Chondrocyte (in vitro differentiated cells): ENCODE results near the gene CDK6. TPM values are rescaled to one million over a fixed set of nuclear protein-coding genes. Genes with fewer than 3 reads are reported as not detected.

Experiments
- DNase-seq: peaks from one replicate; pipeline ENCODE4 v3.0.0; 2021; ENCODE audit warnings: mixed read lengths, low spot score
- H3K27ac Mint-ChIP-seq: one replicate; pipeline ENCODE4 v1.8.0; 2021; ENCODE audit warnings: mild to moderate bottlenecking, moderate library complexity, mixed read lengths; ENCODE audit not compliant: unreplicated experiment
- H3K27me3 Mint-ChIP-seq: 2 replicates; pipeline ENCODE4 v1.8.0; 2021; ENCODE audit warnings: low read depth, mixed read lengths
- H3K36me3 Mint-ChIP-seq: 2 replicates; pipeline ENCODE4 v1.8.0; 2021; ENCODE audit warnings: low read depth, mixed read lengths
- H3K4me1 Mint-ChIP-seq: 2 replicates; pipeline ENCODE4 v1.8.0; 2021; ENCODE audit warnings: low read depth, mild to moderate bottlenecking, mixed read lengths
- H3K4me3 Mint-ChIP-seq: one replicate; pipeline ENCODE4 v1.8.0; 2021; ENCODE audit warnings: mild to moderate bottlenecking, moderate library complexity, mixed read lengths; ENCODE audit not compliant: unreplicated experiment
- H3K9me3 Mint-ChIP-seq: 2 replicates; pipeline ENCODE4 v1.8.0; 2021; ENCODE audit warnings: low read depth, mixed read lengths
- total RNA-seq: library from RNA; stranded (reverse); gene quantifications from 3 replicates; pipeline ENCODE4 v1.2.1, GENCODE V29; 2021
- TF ChIP-seq, protein P1 (sequence below): fragments of 200-600 bp; sonication (generic); IDR thresholded peaks from 2 replicates; pipeline ENCODE4 v1.5.0; 2021; ENCODE audit warnings: antibody characterized with exemption, mild to moderate bottlenecking, moderate library complexity

CDK6 gene
- total RNA-seq, 1 donor from 2014 or later = 162 TPM

DNA sequence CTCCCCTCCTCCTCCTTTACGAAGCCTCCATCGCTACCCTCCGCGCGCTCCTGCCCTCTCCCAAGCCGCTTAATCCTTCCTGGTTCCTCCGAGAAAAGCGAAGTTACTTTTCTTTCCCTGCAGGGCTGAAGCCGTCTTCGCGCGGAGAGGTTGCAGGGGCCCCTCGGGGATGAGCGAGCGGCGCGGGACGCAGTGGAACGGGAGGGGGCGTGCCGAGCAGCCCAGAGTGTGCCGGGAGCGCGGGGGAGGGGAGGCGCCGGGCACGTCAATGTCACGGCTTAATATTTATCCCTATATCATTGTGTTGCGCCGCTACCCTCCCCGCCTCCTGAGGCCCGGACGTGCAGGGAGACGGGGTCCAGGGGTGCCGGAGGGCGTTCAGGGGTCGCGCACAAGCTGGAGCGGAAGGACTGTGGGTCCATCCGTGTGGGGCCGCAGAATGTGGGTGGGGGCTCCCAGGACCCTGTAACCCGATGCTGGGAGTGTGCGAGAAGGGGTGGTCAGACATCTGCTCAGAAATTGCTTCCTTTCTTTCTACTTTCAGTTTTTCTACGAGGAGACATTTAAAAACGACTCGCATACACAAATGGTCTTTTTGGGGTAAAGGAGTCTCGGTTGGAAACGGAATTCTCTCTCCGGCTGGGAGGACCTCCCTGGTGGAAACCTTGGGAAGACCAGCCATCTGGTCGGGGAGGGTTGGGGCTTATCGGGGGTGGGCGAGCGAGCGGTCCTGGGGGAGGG, 2.4 kb downstream of the CDK6 start:
- Mint-ChIP-seq H3K9me3 (no peaks in the 10 kb centered on the region), H3K27ac (peak overlapping the region; percentile 92), H3K36me3 (peaks cover 15% of the 10 kb centered on the region), H3K4me3 (peak overlapping the region; percentile 92), H3K4me1 (peaks cover 44% of the 10 kb centered on the region), H3K27me3 (no peaks in the 10 kb centered on the region)
- peak; percentile 90 for DNase-seq
- TF ChIP-seq, protein P1, sequence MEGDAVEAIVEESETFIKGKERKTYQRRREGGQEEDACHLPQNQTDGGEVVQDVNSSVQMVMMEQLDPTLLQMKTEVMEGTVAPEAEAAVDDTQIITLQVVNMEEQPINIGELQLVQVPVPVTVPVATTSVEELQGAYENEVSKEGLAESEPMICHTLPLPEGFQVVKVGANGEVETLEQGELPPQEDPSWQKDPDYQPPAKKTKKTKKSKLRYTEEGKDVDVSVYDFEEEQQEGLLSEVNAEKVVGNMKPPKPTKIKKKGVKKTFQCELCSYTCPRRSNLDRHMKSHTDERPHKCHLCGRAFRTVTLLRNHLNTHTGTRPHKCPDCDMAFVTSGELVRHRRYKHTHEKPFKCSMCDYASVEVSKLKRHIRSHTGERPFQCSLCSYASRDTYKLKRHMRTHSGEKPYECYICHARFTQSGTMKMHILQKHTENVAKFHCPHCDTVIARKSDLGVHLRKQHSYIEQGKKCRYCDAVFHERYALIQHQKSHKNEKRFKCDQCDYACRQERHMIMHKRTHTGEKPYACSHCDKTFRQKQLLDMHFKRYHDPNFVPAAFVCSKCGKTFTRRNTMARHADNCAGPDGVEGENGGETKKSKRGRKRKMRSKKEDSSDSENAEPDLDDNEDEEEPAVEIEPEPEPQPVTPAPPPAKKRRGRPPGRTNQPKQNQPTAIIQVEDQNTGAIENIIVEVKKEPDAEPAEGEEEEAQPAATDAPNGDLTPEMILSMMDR = peak; percentile 40

DNA sequence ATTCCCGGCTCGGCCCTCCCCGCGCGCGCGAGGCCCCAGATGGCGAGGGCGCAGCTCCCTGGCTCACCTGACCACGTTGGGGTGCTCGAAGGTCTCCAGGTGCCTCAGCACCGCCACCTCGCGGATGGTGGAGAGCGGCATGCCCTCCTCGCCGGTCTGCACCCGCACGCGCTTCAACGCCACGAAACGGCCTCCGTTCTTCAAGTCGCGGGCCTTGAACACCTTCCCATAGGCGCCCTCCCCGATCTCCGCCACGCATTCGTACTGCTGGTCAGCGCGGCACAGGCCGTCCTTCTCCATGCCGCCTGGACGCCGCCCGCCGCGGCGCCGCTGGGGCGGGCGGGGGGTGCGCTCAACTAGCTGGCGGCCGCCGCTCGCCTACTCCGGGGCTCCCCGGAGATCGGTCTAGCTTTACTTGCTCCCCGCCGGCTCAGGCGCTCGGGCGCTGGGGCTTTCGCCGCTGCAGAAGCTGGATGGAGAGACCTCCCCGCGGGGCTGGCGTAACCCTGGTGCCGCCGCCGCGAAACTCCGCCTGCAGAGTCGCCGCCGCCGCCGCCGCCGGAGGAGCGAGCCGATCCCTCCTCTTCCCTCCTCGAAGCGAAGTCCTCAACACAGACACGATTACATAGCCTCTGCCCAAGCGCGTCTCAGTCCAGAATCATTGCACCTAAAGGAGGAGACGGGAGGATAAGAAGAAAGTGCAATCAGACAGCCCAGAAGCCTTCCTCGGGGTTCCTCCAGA, 3.2 kb downstream of the CDK6 start:
- Mint-ChIP-seq H3K4me1 (peaks cover 46% of the 10 kb centered on the region), H3K9me3 (no peaks in the 10 kb centered on the region), H3K27ac (peak overlapping the region; percentile 94), H3K4me3 (peak overlapping the region; percentile 92), H3K36me3 (peaks cover 16% of the 10 kb centered on the region), H3K27me3 (no peaks in the 10 kb centered on the region)
- DNase-seq = peak; percentile 94
- TF ChIP-seq, protein P1 = peak; percentile 87

DNA sequence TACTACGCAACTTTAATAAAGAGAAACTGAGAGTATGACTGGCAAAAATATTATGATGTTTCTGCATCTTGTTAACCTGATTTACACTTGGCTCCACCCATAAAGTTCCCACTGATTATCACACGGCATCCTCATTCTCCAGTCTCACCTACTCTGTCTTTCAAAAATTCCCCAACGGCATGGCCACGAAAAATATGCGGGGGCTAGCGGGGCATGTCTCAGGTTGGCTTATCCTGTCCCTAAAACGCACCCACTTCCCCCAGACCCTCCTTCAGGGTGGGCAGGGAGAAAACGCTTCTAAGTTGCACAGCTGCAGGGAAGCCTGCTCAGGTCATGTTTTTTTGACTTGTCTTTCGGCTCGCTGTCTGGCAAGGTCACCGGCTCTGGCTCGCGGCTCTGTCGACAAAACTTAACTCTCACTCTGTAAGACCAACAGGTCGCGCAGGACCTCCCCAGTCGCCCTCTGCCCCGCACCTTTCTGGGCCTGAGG, 3.8 kb downstream of the CDK6 start:
- Mint-ChIP-seq H3K27me3 (no peaks in the 10 kb centered on the region), H3K9me3 (no peaks in the 10 kb centered on the region), H3K27ac (peak overlapping the region; percentile 94), H3K36me3 (peaks cover 16% of the 10 kb centered on the region), H3K4me1 (peaks cover 48% of the 10 kb centered on the region), H3K4me3 (peak overlapping the region; percentile 92)
- no peak for DNase-seq
- TF ChIP-seq, protein P1 = no peak

DNA sequence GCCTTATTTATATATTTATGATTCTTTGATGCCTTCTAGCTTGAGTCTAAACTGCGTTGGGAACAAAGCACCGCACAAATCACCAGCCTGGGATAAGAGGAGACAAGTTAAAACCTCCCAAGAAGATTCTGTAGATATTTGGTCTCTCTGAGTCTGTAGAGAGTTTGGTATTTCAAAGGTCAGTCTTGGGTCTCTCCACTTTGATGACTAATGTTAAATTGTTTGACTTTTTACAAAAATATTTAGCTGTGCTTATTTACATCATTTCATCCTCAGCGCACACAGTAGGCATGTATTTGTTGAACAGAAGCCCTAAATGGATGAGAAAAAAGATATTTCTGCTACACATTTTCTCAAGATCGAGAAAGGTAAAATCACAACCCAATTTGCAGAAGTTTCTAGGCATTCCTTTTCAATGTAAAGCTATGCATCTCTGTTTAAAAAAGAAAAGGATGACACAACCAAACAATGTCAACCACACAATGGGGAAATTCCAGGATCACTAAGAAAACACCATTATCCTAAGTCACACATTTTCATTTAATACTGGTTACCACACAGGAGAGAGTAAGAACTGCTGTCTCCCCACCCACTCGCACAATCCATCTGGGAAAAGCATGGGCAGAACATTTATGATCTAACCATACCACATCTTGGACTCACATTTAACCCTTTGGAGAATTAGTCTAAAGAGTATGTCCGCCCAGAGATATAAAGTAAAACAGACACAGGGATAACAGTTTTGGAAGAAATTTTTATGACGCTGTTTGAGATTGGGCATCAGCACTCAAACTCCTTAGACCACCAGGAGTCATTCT, 4.4 kb downstream of the CDK6 start:
- peaks cover 19% of the 10 kb centered on the region for H3K36me3 Mint-ChIP-seq
- peaks cover 50% of the 10 kb centered on the region for H3K4me1 Mint-ChIP-seq
- H3K27ac Mint-ChIP-seq = peak overlapping the region; percentile 94
- TF ChIP-seq, protein P1 = no peak
- no peaks in the 10 kb centered on the region for H3K9me3 Mint-ChIP-seq
- no peaks in the 10 kb centered on the region for H3K27me3 Mint-ChIP-seq
- peak overlapping the region; percentile 92 for H3K4me3 Mint-ChIP-seq
- DNase-seq = no peak
